Limb (tissue), 2 donors: ENCODE measurements around the gene SKI.
"Not testable (repeated sequence)": the region's sequence is repeated elsewhere in the genome, so short reads cannot be mapped to it uniquely, and the experiment has no call there.

Experiments used
- DNase-seq, 2 donors: peaks; one replicate each; pipeline ENCODE4 v3.0.0-alpha.2; 2016; ENCODE audit errors: extremely low spot score in 2 of 2

SKI gene

GRCh38 chr1:2291577-2291976 is 63.5 kb downstream of the SKI start:
- DNase-seq: no peak

- DNase-seq: no peak
Observed at GRCh38 chr1:2292725-2293450, 64.8 kb downstream of the SKI start.

- DNase-seq: no peak
Observed at GRCh38 chr1:2294033-2294724, 66.1 kb downstream of the SKI start.

GRCh38 chr1:2294725-2295078 is 66.6 kb downstream of the SKI start:
- no peak for DNase-seq

GRCh38 chr1:2295526-2295925 is 67.4 kb downstream of the SKI start:
- DNase-seq: no peak

- not testable (repeated sequence) for DNase-seq
Observed at GRCh38 chr1:2296211-2296610, 68.1 kb downstream of the SKI start.

- no peak for DNase-seq
Observed at GRCh38 chr1:2296614-2297013, 68.5 kb downstream of the SKI start.

GRCh38 chr1:2297246-2298011 is 69.3 kb downstream of the SKI start:
- DNase-seq: no peak

GRCh38 chr1:2298685-2299084 is 70.6 kb downstream of the SKI start:
- no peak for DNase-seq

- DNase-seq: no peak
Observed at GRCh38 chr1:2299131-2299627, 71.1 kb downstream of the SKI start.

- DNase-seq: no peak
Observed at GRCh38 chr1:2300004-2300771, 72.1 kb downstream of the SKI start.

GRCh38 chr1:2300851-2301606 is 72.9 kb downstream of the SKI start:
- no peak for DNase-seq

GRCh38 chr1:2301607-2302291 is 73.6 kb downstream of the SKI start:
- DNase-seq: no peak

GRCh38 chr1:2302292-2302925 is 74.3 kb downstream of the SKI start:
- DNase-seq: no peak

GRCh38 chr1:2303016-2303775 is 75.1 kb downstream of the SKI start:
- no peak for DNase-seq

- no peak for DNase-seq
Observed at GRCh38 chr1:2303781-2304180, 75.7 kb downstream of the SKI start.

GRCh38 chr1:2304282-2304681 is 76.2 kb downstream of the SKI start:
- DNase-seq: no peak

GRCh38 chr1:2304921-2305681 is 77.0 kb downstream of the SKI start:
- peak in 1 of 2 donors; percentile 47 for DNase-seq
